ENCODE results near the gene AKAP6. TPM values are rescaled to one million over a fixed set of nuclear protein-coding genes. Genes with fewer than 3 reads are reported as not detected.

AKAP6 gene
- total and polyA plus RNA-seq, 2 experiments from 2014 or later: 9.2 to 21.8 TPM

GRCh38 chr14:32727832-32728231 is 398.7 kb downstream of the AKAP6 start:
- no peaks in the 10 kb centered on the region for H3K9me3 ChIP-seq (ENCODE audit: low read depth)
- H3K27me3 ChIP-seq: no peaks in the 10 kb centered on the region
- H3K4me3 ChIP-seq: no peak overlapping the region
- no peaks in the 10 kb centered on the region for H3K4me1 ChIP-seq (ENCODE audit: low read depth)
- TF ChIP-seq, protein P1, sequence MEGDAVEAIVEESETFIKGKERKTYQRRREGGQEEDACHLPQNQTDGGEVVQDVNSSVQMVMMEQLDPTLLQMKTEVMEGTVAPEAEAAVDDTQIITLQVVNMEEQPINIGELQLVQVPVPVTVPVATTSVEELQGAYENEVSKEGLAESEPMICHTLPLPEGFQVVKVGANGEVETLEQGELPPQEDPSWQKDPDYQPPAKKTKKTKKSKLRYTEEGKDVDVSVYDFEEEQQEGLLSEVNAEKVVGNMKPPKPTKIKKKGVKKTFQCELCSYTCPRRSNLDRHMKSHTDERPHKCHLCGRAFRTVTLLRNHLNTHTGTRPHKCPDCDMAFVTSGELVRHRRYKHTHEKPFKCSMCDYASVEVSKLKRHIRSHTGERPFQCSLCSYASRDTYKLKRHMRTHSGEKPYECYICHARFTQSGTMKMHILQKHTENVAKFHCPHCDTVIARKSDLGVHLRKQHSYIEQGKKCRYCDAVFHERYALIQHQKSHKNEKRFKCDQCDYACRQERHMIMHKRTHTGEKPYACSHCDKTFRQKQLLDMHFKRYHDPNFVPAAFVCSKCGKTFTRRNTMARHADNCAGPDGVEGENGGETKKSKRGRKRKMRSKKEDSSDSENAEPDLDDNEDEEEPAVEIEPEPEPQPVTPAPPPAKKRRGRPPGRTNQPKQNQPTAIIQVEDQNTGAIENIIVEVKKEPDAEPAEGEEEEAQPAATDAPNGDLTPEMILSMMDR (IDR thresholded peaks at IDR 0.05; ENCODE audit: low read depth, low read length): no peak
- no peaks in the 10 kb centered on the region for H3K36me3 ChIP-seq
- no peak for DNase-seq (ENCODE audit: low read depth in 1 of 2, low spot score in 1 of 2)
- no peak overlapping the region for H3K27ac ChIP-seq

GRCh38 chr14:32728526-32728925 is 399.4 kb downstream of the AKAP6 start:
- TF ChIP-seq, protein P1 (IDR thresholded peaks at IDR 0.05; ENCODE audit: low read depth, low read length): no peak
- Histone ChIP-seq H3K4me1 (ENCODE audit: low read depth) (no peaks in the 10 kb centered on the region), H3K36me3 (no peaks in the 10 kb centered on the region), H3K4me3 (no peak overlapping the region), H3K27me3 (no peaks in the 10 kb centered on the region), H3K27ac (no peak overlapping the region), H3K9me3 (ENCODE audit: low read depth) (no peaks in the 10 kb centered on the region)
- no peak for DNase-seq (ENCODE audit: low read depth in 1 of 2, low spot score in 1 of 2)

DNA sequence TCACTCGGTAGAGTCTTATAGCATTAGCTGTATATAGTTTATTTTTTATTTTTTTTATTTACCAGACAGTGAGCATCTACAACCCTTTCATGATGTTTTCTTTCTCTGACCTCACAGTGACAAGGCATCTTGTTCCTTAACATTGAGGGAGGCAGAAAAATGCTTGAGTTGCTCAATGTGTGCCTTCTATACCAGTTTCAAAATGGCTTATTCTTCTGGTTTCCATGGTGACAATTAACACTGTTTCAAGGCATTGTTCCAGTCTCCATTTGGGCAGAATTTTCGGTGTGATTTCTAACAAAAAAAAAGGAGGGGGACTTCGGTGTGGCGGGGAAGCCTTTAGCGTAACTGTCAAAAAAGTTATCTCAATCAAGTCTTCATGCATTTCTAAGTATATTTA is 399.9 kb downstream of the AKAP6 start:
- no peaks in the 10 kb centered on the region for H3K9me3 ChIP-seq (ENCODE audit: low read depth)
- no peaks in the 10 kb centered on the region for H3K36me3 ChIP-seq
- DNase-seq (ENCODE audit: low read depth in 1 of 2, low spot score in 1 of 2): no peak
- no peak overlapping the region for H3K4me3 ChIP-seq
- H3K4me1 ChIP-seq (ENCODE audit: low read depth): no peaks in the 10 kb centered on the region
- no peaks in the 10 kb centered on the region for H3K27me3 ChIP-seq
- TF ChIP-seq, protein P1 (IDR thresholded peaks at IDR 0.05; ENCODE audit: low read depth, low read length): no peak
- H3K27ac ChIP-seq: no peak overlapping the region

DNA sequence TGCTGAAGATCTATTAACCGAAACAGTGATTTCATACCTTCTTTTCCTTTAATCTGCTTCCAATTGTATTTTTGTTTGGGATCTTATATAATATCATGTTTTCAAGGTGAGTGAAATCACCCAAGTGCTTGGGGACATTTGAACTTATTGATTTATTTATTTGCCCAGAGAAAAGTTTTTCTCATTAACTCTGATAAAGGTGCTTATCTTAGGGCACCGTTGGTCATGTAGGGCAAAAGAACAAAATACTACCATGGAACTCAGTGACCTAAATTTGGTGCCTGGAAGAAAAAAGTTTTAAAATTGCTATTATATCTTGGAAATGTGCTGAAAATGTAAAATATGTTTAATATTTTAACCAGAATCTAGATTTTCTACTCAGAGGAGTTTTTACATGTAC is 402.2 kb downstream of the AKAP6 start:
- no peak overlapping the region for H3K4me3 ChIP-seq
- H3K36me3 ChIP-seq: no peaks in the 10 kb centered on the region
- no peak for DNase-seq (ENCODE audit: low read depth in 1 of 2, low spot score in 1 of 2)
- H3K4me1 ChIP-seq (ENCODE audit: low read depth): no peaks in the 10 kb centered on the region
- no peak overlapping the region for H3K27ac ChIP-seq
- H3K27me3 ChIP-seq: no peaks in the 10 kb centered on the region
- no peaks in the 10 kb centered on the region for H3K9me3 ChIP-seq (ENCODE audit: low read depth)
- TF ChIP-seq, protein P1 (IDR thresholded peaks at IDR 0.05; ENCODE audit: low read depth, low read length): no peak

- no peaks in the 10 kb centered on the region for H3K36me3 ChIP-seq
Measured at GRCh38 chr14:32733015-32733414, 403.9 kb downstream of the AKAP6 start.

More at GRCh38 chr14:32733015-32733414, 403.9 kb downstream of the AKAP6 start:
- Histone ChIP-seq H3K4me1 (ENCODE audit: low read depth) (no peaks in the 10 kb centered on the region), H3K27ac (no peak overlapping the region), H3K9me3 (ENCODE audit: low read depth) (no peaks in the 10 kb centered on the region), H3K4me3 (no peak overlapping the region), H3K27me3 (no peaks in the 10 kb centered on the region)
- TF ChIP-seq, protein P1 (IDR thresholded peaks at IDR 0.05; ENCODE audit: low read depth, low read length): no peak
- DNase-seq (ENCODE audit: low read depth in 1 of 2, low spot score in 1 of 2): no peak
